ENCODE data around the gene ATXN7.

DNA sequence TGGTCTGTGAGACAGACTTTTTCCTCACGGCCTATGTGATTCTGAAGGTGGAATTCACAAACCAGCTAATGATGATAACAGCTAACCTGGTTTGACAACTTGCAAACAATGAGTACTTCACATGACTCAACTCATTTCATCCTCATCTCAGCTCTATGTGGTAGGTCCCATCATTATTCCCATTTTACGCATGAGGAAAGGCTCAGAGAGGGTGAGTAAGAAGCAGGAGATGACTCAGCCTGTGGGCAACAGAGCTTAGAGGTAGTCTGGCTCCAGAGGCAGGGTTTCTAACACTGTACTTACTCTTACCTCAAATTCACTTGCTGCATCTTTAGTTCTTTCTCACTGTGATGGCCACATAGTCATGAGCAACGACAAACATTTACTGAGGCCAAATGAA lies 185.5 kb downstream of the ATXN7 start:
- TF ChIP-seq, protein P1, sequence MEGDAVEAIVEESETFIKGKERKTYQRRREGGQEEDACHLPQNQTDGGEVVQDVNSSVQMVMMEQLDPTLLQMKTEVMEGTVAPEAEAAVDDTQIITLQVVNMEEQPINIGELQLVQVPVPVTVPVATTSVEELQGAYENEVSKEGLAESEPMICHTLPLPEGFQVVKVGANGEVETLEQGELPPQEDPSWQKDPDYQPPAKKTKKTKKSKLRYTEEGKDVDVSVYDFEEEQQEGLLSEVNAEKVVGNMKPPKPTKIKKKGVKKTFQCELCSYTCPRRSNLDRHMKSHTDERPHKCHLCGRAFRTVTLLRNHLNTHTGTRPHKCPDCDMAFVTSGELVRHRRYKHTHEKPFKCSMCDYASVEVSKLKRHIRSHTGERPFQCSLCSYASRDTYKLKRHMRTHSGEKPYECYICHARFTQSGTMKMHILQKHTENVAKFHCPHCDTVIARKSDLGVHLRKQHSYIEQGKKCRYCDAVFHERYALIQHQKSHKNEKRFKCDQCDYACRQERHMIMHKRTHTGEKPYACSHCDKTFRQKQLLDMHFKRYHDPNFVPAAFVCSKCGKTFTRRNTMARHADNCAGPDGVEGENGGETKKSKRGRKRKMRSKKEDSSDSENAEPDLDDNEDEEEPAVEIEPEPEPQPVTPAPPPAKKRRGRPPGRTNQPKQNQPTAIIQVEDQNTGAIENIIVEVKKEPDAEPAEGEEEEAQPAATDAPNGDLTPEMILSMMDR (conservative IDR thresholded peaks at IDR 0.05 in 1 of 2, IDR thresholded peaks at IDR 0.05 in 1 of 2; ENCODE audit: low read depth in 1 of 2, low read length in 2 of 2), result no peak
- no peak for TF ChIP-seq EZH2 (IDR thresholded peaks at IDR 0.05; ENCODE audit: low read length, missing control alignments)

Measured in fibroblast of lung (primary cell).